EL (cell line): ENCODE results near the gene F10.

Experiments used
- DNase-seq: peaks from one replicate; pipeline ENCODE4 v3.0.0-alpha.2; 2016

F10 gene

DNA sequence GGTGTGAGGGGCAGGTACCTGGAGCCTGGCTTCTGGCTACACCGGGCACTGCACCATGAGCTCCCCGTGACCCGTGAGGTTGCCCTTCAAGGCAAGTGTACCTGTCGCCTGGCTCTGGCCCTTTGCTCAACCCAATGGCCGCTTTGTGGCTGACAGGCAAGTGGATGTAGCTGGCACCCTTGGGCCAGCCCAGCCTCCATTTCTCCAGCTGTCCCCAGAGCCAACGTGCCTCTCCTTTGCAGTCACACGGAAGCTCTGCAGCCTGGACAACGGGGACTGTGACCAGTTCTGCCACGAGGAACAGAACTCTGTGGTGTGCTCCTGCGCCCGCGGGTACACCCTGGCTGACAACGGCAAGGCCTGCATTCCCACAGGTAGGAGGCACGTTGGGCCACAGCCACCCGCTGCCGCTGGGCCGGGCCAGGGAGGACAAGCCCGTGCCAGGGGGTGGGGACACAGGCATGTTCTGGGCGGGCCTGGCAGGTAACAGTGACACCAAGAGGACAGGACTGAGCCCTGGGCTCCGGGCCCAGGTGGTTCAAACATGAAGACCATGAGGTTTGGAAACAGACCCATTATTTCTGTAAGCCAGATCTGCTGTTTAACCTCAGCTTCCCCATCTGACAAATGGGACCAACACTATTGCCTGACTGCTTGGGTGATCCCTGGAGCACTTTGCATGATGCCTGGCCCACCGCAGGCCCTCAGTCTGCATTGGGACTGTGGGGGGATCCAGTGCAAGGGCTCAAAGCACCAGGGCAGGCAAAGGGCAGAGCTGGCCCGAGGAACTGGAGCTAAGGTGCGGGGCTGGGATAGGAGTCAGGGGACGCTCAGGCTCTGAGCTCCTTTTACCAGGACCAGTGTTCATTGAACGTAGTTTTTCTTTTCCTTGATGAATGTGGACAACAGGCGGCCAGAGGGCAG, 18.3 kb downstream of the F10 start:
- no peak for DNase-seq

DNA sequence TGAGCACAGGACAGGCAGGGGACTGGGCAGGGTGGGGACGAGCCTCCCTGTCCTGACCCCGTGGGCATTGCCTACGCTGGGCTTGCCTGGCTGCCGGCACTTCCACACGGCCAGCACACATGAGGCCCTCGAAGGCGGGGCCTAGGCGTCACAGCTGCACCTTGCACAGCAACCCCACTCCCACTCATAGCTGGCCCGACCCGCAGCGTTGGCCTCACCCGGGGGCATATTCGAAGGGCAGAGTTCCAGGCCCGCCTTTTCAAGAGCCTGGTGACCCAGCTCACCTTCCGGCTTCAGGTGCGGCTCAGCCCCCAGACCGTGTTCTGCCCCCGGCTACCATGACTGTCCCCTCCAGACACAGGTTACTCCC, 19.0 kb downstream of the F10 start:
- no peak for DNase-seq

GRCh38 chr13:113142876-113143275, 20.3 kb downstream of the F10 start:
- no peak for DNase-seq

DNA sequence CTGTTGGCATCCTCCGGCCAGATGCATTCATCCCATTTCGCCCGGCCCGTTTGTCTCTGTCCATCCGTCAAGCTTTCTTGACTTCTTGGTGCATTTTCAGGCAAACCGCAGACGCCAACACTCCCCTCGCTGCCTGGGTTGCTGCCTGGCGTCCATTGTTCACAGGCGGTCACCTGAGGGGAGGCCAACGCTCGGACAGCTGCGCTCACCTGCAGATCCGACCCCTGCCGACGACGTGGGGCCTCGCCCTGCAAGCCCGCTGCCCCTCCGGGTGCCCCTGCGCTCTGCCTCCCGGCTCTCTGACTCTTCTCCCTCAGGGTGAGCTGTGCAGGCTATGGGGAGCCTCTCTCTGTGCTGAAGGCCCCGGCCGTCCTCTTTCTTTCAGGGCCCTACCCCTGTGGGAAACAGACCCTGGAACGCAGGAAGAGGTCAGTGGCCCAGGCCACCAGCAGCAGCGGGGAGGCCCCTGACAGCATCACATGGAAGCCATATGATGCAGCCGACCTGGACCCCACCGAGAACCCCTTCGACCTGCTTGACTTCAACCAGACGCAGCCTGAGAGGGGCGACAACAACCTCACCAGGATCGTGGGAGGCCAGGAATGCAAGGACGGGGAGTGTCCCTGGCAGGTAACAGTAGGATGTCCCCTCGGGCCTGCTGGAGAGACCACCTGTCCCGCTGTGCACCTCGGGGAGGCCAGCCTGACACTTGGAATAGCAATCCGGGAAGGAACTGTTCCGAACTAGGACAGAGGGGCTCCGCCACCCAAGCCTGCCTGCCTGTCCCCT, 21.1 kb downstream of the F10 start:
- DNase-seq: no peak

GRCh38 chr13:113144255-113144629, 21.6 kb downstream of the F10 start:
- DNase-seq: no peak

- DNase-seq: no peak
These were observed 22.9 kb downstream of the F10 start for GRCh38 chr13:113145496-113145895.

DNA sequence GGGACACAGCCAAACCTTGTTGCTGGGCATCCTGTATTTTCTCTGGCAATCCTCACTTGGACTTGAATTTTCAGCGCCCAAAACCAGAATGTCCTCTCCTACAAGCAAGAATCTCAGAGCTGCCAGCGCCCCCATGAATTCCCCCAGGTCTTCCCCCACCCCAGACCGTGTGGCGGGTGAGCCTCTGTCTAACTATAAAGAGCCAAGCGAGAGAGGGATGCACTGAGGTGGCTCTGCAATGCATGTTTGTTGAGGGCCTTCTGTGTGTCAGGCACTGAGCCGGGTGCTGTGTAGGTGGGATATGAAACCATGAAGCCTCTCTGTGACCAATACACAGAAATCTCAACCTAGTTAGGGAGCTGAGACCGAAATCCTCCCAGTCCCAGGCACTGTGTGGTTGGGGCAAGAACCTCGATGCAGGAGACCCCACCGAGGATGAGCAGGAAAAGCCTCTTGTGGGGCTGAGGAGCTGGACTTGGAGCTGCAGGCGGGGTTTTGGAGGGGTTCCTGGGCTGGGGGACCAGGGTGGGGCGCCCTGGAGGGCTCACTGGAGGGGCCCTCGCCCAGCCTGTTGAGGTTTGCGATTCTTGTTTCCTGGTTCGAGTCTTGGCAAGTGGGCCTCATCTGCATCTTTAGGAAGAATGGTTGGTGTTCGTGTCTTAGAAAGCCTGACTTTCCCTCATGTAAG, 23.5 kb downstream of the F10 start:
- no peak for DNase-seq

DNA sequence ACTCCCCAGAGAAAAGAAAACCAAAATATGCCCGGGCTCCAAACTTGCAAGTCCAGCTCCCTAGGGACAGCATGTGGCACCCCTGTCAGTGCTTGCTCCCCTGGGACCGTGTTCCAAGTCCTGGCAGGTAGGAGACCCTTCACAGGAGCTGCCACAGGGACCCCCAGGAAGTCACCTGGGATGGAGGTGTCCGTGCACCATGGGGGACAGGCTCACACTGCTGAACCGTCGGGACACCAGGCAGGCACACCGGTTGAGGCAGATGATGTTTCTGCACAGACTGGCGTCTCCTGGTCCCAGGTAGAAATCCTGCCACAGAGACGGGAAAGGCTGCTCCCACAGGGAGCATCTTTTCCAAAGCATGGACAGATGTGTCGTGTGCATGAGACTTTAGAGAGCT, 24.2 kb downstream of the F10 start:
- DNase-seq: no peak

DNA sequence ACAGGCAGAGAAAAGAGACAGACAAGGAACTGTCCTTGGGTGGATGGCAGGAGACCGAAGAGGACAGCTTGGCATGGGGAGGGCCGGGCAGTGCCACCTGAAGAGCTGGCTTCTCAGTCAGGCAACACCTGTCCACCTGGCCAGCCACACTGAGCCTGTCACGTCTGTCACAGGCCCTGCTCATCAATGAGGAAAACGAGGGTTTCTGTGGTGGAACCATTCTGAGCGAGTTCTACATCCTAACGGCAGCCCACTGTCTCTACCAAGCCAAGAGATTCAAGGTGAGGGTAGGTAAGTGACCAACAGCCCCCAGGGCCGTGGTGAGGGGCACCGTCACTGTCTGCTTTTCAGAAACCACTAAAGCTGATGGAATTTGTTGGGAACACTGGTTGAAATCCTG, 24.6 kb downstream of the F10 start:
- no peak for DNase-seq

GRCh38 chr13:113148407-113148806, 25.8 kb downstream of the F10 start:
- no peak for DNase-seq

- no peak for DNase-seq
These were observed 26.4 kb downstream of the F10 start for GRCh38 chr13:113148940-113149503.

GRCh38 chr13:113149711-113150549, 27.3 kb downstream of the F10 start:
- no peak for DNase-seq

DNA sequence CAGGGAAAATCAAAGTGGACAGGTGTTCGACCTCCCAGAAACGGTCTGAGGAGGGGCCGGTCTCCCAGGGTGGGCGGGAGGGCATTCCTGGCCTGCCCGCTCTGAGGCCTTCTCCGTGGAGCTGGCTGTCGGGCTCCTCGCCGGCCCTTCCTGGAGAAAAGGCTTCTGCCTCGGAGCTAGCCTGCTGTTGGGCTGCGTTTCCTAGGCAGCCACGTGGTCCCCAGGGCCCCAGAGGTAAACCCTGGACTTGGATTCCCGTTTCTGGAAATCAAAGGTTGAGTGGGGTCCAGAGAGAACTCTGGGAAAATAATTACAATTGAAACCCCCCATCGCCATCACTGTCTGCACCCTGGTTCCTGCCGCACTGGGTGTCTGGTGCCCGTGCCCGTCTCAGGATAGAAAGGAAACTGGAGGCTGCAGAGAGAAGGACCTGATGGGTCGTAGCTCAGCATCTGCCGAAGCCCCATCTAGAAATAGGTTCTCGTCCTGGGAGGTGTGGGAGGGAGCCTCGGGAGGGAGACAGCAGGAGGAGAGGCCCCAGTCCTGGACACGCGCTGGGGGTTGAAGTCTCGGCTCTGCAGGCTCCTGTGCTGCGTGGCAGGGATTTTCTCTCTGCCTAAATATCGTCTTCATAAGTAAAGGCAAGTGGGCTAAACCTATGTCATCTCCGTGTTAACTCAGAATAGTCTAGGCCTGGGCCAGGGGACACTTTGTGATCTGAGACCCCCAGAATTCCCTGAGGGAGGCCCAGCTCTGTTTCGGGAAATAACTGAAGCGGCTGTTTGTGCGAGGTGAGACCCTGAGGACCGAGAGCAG, 28.2 kb downstream of the F10 start:
- DNase-seq: no peak

DNA sequence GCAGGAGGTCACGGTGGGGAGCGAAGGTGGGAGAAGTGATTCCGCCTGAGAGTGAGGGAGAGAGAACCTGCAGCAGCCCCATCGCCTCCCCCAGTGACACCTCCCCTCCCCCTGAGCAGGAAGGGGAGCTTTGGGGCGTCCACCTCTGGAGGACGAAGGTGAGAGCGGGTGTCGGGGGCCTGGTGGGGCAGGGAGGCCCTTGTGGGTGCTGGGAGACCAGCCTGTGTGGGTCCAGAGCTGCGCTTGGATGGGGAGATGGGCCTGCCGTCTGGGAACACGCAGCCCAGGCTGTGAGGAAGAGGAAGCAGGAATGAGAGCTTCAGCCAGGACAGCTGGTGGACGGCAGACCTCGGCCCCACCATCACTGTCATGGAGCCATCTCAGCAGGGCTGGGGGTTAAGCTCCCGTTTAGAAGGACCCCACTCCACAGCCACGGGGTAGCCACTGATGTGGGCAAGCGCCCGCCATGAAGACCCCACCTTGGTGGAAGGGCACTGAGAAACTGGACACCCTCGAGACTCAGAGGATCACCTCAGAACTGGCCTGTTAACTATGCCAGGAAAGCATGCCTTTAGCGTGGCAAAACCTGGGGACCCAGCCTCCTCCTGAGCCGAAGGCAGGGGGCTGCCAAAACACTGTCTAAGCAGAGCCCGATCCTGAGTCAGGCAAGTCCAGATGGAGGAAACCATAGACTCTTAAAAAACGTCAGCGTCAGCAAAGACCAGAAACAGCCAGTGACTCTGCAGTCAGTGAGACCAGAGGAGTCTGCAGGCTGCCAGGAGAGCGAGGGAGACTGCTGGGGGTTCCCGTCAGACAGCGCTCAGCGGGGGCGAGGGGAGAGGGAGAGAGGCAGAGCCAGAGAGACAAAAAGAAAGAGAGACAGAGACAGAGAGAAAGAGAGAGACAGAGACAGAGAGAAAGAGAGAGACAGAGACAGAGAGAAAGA, 29.4 kb downstream of the F10 start:
- peak; percentile 27 for DNase-seq

- no peak for DNase-seq
These were observed 30.0 kb downstream of the F10 start for GRCh38 chr13:113152691-113152983.

DNA sequence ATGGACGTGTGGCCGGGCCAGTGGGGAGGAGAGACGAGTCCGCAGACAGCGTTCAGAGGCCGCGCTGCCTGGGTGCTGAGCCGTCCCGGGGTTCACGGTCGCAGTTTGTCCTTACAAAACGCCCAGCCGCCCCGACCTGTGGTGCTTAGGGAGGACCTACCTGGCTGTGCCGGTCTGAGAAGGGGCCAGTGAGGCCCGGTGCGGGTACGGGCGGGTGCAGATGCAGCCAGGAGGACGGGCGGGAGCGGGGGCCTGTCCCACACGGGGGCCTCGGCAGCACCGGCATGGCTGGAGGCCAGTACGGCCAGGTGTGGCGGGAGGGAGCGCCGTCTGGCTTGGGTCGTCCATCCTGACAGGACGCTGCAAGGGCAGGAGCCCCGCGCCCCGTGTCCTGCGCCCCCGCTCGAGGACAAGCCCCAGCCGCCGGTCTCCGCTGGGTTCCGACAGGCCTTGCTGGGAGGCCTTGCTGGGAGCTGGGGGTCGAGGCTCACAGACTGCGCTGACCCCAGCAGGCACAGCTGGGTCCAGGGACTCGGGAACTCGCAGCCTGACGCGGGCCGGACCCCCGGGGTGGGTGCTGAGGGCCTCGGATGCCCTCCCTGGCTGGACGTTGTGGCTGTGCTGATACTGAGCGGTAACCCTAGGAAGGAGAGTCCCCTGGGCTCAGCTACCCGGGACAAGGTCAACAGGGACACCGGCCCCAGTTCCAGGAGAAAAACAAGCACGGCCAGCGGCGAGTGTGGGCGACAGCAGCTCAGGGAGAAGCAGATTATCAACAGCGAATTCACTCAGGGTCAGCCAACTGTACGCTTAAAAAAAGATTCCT, 30.6 kb downstream of the F10 start:
- no peak for DNase-seq

DNA sequence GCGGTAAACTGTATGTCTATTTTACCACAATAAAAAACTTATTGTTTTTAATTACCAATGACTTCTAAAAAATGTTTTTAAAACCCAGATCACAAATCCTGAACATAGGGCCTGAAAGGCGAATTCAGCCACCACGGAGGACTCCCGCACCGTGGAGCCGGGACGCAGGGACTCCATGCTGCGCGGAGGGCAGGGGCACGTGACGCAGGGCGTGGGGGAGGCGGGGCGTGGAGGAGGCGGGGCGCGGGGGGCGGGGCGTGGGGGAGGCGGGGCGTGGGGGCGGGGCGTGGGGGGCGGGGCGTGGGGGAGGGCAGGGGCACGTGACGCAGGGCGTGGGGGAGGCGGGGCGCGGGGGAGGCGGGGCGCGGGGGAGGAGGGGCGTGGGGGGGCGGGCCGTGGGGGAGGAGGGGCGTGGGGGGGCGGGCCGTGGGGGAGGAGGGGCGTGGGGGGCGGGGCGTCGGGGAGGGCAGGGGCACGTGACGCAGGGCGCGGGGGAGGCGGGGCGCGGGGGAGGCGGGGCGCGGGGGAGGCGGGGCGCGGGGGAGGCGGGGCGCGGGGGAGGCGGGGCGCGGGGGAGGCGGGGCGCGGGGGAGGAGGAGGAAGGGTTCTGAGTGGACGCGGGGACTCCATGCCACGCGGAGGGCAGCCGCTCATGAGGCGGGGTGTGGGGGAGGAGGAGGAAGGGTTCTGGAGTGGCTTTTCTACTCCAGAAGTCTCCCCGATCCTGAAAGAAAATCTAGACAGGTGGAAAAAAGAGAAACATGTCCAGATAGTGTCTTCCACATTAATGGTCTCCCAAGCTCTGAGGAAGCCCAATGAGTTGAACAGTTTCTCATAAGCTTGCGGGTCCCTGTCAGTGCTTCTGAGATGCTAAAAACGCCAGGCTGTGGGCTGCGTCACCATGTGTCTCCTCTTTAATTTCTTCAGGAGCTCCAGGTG, 31.5 kb downstream of the F10 start:
- DNase-seq: peak; percentile 67

DNA sequence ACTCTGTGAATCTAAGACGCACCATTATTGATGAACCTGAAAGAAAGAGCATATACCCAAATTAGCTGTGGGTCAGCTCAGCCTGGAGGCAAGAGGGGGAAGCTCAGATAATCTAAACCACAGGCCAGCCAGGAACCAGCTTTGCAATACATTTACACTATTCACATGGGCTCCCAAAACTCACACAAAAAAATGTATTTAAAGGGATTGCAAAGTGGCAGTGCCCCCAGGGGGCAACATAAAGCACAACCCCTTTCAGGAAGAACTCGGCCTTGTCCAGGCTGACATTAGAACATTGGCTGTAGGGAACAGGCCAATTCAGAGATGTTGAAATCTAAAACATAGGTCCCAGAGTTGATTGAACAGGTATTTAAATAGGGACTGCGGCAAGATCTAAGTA, 32.6 kb downstream of the F10 start:
- no peak for DNase-seq
